HG02885 (cell line): ENCODE measurements around the gene LEO1.
"Not testable (repeated sequence)": the region's sequence is repeated elsewhere in the genome, so short reads cannot be mapped to it uniquely, and the experiment has no call there.

Experiments
- ATAC-seq: cut with Tn5 transposase; IDR thresholded peaks from one replicate; pipeline ENCODE4 v1.9.1; 2021; ENCODE audit warnings: mild to moderate bottlenecking; ENCODE audit not compliant: unreplicated experiment, poor library complexity

The LEO1 gene

DNA sequence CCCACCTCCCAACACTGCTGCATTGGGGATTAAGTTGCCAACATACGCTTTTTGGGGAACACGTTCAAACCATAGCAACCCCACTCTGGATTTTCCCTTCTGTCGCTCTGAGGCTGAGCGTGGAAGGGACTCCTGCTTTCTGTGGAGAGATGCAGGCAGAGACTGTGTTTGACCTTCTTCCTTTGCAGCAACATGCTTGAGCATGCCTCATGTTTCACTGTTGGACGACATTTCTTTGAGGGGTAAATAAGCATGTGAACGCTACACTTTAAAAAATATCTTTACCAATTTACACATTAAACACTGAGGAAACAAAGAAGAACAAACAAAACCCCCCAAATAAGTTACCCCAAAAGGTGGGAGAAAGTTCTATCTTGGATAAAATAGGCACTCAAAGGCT, 33.2 kb upstream of the LEO1 start:
- ATAC-seq, result no peak

DNA sequence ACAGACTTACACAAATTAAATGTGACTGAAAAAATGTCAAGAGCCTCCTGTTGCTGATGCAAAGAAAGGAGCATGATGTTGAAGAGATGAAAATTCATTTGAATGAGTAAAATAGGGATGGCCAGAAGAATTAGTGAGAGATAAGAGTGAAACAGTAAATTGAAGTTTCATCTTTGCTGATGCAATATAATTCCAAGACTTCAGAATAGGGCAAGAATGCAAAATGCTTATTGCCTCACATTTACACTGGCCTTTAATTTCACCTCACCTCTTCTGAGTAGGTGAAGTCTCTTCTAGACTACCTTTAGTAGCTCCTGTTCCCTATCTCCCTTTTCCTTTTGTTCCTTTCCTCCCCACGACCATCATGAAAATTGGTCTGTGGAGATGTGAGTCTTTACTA, 32.1 kb upstream of the LEO1 start:
- ATAC-seq, result no peak

DNA sequence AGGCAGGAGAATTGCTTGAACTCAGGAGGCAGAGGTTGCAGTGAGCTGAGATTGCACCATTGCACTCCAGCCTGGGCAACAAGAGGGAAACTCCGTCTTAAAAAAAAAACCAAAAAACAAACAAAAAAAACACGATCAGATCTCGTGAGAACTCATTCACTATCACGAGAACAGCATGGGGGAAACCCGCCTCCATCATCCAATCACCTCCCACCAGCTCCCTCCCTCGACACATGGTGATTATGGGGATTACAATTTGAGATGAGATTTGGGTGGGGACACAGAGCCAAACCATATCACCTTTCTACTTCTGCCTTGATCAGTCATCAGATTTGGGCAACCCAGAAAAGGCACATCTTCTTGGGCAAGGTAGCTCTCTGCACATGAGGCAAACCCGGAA, 31.5 kb upstream of the LEO1 start:
- not testable (repeated sequence) for ATAC-seq

DNA sequence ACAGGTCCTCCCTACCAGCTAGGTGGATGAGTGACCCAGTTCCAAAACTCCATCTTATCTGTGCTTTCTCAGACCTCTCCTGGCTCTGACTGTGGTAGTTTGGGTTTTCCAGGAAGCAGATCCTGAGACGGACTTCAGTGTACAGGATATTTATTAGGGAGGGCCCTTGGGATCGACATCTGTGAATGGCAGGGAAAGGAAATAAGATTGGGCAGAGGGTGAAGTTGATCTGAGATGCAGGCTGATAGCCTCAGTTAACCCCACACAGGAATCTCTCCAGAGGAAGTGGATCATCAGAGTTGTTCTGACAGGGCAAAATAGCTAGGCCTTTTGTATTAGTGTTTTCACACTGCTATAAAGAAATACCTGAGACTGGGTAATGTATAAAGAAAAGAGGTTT, 30.8 kb upstream of the LEO1 start:
- no peak for ATAC-seq

DNA sequence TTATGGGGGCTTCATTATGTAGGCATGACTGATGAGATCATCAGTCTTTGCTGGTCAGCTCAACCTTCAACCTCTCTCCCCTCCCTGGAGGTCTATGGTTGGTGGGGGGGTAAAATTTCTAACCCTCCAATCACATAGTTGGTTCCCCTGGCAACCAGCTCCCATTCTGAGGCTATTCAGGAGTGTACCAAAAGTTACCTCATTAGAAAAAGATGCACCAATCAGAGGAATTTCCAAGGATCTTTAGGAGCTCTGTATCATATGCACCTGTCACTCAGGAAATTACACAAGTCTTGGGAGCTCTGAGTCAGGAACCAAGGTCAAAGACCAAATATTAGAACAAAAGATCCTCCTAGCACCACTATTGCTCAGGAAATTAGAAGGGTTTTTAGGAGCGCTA, 21.4 kb upstream of the LEO1 start:
- ATAC-seq, result no peak

DNA sequence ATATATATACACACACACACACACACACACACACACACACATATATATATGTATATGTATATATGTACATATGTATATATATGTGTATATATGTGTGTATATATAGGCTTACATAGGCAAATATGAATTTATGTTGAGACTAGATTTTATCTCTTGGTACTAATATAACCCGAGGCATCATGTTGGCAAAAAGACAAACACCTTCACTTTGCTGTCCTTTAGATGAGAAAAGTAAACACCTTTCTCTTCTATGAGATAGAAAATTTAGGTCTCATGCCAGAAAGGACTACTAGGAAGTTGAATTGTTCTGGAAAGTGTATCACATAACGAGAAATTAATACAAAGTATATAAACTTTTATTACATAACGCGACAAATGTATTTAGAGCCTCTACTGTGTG, 19.6 kb upstream of the LEO1 start:
- ATAC-seq, result no peak

DNA sequence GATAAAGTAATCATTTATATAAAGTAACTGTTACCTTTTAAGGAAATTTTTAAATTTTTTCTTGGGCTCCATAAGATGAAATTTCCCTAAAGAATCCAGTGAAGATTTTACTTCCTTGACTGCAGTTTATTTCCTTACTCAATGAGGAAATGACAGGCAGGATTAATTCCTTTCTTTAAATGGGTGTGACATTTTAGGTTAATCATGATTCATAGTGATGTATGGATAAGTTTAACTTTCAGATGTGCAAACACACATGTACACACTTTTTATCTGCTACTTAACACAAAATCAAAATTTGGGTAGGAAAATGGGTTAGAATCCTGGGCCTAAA, 11.2 kb upstream of the LEO1 start:
- ATAC-seq, result no peak

DNA sequence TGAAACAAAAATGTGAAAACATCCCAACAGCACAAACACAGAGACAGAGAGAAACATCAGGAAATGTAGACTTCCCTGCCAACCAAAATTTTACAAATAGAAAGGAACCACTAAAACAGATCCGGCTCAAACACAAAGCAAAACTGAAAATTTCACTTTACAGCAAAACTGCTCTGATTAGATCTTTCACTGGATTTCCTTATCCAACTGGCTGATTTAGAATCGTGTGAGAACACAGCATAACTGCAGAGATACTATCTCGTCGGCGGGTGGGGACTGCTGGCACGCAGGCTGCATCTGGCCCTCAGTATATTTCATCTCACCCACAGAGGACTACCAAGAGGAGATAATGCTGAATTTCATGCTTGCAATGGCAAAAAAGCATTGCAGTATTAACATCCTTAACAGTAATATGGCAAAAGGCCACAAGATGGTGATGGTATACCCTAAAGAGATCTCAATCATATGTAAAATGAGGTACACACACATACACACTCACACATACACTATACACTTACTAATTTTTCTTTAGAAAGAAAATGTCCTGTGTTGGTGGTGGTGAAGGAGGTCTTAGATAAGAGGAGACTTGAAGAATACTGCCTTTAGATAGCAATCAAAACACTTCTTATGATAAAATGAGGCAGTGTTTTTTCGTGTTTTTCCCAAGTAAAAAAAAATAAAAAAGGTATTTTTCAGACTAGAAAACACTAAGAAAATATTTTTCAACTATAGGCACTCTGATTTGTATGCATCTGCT, 10.6 kb upstream of the LEO1 start:
- peak; percentile 96 for ATAC-seq

DNA sequence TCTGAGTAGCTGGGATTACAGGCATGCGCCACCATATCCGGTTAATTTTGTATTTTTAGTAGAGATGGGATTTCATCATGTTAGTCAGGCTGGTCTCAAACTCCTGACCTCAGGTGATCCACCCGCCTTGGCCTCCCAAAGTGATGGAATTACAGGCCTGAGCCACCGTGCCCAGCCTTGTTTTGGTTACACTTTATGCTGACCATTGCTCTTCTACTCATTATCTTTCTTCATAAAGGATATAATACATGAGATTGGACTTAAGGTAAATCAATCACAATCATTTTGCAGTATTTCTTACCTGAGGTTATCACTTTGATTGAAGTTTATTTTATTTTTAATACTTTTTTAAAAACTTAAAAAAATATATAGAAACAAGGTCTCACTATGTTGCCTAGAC, 2.2 kb upstream of the LEO1 start:
- ATAC-seq, result no peak

DNA sequence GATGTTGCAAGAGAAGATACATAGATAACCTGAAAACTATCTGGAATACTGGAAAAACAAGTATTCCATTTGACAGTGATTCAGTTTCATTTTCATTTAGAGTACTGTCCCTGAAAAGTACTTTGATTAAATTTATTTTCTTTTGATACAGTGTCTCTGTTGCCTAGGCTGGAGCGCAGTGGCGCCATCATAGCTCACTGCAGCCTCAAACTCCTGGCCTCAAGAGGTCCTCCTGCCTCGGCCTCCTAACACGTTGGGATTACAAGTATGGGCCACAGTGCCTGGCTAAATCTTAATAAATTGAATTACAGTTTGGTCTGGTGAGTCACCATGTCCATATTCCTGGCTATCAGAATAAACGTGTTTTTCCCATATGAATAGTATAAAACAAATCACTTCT, 1.6 kb upstream of the LEO1 start:
- ATAC-seq, result no peak

DNA sequence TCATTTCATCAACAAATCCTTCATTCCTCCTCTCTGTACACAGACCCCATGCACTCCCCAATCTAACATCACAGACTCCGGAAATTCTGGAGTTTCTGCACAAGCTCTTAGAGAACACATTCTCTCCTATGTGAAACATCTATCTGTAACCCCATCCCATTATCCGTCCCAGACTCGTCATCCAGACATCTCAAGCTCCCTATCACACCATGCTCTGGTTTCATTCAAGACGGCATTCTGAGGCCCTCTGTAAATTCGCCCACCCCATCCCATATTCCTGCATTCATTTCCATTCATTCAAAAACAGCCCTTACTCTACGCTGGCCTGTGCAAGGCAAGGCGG, 575 bp downstream of the LEO1 start:
- peak; percentile 10 for ATAC-seq

DNA sequence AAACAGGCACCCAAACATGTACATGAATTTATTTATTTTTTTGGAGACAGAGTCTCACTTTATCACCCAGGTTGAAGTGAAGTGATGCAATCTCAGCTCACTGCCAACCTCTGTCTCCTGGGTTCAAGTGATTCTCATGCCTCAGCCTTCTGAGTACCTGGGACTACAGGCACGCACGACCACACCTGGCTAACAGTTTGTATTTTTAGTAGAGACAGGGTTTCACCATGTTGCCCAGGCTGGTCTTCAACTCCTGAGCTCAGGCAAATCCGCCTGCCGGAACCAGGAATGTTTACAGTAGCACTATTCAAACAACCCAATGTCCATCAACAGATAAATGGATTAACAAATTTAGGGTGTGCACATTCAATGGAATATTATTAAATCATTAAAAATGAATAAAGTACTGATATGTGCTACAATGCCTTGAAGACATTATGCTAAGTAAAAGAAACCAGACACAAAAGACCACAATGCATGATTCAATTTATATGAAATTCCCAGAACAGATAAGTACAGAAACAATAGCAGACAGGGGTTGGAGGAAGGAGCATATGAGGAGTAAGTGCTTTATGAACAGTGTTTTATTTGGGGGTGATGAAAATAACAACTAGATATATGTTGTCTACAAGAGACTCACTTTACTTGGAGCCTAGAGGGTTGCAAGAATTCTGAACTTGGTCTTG, 1.3 kb downstream of the LEO1 start:
- ATAC-seq, result no peak

DNA sequence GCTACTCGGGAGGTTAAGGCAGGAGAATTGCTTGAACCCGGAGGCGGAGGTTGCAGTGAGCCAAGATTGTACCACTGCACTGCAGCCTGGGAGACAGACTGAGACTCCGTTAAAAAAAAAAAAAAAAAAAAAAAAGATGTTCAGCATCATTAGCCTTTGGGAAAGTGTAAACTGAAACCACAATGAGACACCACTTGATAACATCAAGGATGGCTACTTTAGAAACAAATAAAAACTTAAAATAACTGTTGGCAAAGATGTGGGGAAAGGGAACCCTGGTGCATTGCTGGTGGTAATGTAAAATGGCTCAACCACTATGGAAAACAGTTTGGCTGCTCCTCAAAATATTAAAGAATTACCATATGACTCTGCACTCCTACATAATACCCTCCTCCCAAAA, 1.9 kb downstream of the LEO1 start:
- ATAC-seq, result no peak

DNA sequence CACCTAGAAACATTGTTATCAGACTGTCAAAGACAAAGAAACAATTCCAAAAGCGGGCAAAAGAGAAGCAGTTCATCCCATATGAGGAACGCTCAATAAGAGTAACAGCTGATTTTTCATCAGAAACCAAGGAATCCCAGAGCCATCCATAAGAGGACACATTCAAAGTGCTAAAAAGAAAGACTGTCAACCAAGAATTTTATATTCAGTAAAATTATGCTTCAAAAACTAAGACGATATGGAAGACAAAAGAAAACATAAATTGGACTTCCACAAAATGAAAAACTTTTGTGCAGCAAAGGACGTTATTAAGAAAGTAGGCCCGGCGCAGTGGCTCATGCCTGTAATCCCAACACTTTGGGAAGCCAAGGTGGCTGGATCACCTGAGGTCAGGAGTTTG, 4.0 kb downstream of the LEO1 start:
- ATAC-seq, result no peak

DNA sequence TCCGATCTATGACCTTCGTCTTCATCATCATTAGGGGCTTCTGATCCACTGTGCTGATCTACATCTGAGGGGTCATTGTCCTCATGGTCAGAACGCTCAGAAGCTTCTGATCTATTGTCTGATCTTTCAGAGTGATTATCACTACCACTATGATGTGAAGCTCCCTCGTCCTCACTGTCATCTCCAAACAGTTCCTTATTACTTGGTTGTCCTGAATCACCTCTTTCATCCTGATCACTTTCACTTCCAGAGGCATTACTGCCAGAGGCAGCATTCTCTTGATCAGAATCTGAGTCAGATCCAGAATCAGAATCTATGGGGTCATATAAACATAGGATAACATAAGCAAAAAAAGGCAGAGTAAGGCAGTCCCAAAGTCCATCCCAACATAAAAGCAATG, 5.4 kb downstream of the LEO1 start:
- ATAC-seq, result no peak

DNA sequence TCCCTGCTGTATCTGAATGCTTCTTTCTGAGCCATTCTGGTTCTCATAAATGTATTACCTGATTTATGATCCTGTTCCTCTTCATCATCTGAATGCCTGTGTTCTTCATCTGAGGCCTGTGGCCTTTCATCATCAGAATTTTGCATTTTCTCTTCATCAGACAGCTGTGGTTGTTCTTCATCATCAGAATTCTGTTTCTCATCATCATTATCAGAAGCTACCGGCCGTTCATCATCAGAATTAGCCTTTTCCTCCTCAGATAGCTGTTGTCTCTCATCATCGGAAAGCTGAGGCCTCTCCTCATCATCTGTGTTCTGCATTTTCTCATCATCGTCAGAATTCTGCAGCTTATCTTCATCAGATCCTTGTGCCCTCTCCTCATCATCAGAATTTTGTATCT, 5.9 kb downstream of the LEO1 start:
- no peak for ATAC-seq

DNA sequence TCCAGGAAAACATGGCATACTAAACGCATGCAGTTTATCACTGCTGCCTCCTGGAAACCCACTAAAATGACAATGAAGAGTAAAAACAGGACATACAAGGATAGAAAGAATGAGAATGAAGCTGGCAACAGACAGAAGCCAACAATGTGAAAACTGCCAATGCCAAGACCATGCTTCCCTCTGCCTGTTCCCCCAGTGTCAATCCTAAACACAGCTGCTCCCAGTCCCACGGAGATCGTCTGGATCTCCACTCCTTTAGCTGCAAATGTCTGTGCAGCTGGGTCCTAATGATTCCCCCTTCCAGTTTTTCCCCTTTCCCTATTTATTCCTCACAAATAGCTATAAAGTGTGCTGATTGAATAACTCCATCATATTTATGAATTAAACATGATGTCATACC, 16.1 kb downstream of the LEO1 start:
- ATAC-seq, result no peak

DNA sequence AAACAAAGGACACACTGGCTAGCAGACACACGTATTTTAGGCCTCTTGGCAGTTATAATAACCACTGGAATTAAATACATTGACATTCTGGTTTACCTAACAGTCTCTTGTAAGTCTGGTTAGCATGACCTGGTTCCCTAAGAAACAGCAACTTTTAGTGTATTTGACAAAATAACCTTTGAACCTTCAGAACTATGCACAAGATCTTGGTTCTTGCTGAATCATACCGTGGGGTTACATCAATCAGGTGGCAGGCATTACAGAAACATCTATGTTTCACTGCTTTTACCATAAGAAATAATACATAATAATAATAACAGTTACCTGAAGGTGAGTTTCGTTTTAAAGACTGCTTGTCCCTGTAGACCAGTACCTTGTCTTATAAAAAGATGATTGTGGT, 18.8 kb downstream of the LEO1 start:
- no peak for ATAC-seq

DNA sequence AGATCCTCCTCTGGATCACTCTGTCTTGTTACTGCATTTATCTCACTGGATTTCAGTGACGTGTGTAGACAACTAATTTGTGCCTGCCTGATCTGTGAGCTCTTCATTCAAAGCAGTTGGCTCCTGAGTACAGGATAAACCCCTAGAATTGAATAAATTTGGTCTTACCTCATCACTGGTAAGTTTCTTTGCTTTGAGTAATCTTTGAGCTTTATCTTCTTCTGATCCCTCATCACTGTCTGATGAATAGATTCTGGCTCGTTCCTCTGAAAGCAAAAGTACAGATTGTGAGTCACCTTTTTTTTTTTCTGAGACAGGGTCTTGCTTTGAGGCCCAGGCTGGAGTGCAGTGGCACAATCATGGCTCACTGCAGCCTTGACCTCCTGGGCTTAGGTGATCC, 24.5 kb downstream of the LEO1 start:
- ATAC-seq, result no peak

DNA sequence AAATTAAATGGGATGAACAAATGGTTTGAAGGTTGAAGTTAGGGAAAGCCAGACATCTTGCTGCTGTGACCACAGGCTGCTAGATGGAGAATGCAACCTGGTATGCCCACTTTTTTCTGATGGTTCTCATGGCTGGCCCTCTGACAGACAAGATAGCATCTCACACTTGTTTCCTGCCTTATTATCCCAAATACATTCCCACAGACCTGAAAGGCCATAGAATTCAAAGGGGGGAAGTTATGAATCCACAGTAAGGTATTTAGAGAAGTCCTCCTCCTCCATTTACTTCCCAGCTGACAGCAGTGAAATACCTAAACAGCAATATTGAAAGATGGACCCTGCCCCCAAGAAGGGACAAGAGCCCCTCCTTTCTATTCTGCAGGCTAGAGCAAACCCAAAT, 32.4 kb downstream of the LEO1 start:
- ATAC-seq, result no peak

DNA sequence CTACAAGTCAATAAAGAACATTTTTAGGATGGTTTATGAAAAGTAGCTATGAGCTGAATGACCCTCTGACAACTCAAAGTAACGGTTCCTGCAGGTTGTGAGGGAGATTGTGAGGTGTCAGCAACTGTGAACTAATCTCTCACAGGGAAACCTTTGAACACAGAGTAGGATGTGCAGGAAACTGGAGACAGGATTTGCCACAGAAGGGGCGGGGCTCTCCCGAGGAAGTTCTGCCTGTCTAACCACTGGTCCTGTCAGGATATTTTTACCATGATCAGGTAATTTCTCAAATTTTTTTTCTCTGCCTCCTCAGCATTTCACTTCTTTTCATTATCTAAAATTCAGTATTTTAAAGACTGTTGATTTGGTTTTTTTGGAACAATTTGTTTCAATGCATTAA, 33.3 kb downstream of the LEO1 start:
- ATAC-seq, result no peak

DNA sequence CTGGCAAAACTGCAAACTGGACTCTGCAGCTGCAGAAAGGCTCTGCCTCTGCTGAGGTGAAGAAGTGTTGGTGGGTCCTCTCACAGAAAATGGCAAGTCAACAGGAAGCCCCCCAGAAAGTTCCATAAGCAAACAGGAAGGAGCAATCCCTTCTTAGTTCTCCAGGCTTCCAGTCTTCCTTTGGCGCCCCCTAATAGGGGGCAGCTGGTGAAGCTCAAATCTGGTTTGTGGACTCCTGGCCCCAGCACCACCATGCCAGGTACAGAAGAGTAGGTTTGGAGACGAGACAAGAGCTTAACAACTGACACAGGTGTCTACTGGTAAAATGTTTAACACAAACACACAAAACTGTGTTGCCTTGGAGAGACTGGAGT, 35.5 kb downstream of the LEO1 start:
- peak; percentile 5 for ATAC-seq
